SHP77 (cell line): ENCODE measurements around the gene BPIFA2.
A peak's percentile ranks its signal among the peaks of the same experiment; 100 is the strongest.

Experiments used
- DNase-seq, 2 experiments: peaks; one replicate each; lab custom pipeline; 2025; lab: John Stamatoyannopoulos, UW

Gene BPIFA2

GRCh38 chr20:33199026-33199425 is 31.1 kb downstream of the BPIFA2 start:
- no peak for DNase-seq

GRCh38 chr20:33202451-33202850 is 34.5 kb downstream of the BPIFA2 start:
- no peak for DNase-seq

- no peak for DNase-seq
Observed at GRCh38 chr20:33203444-33203843, 35.5 kb downstream of the BPIFA2 start.

GRCh38 chr20:33209789-33210188 is 41.8 kb downstream of the BPIFA2 start:
- DNase-seq = no peak

GRCh38 chr20:33210371-33210770 is 42.4 kb downstream of the BPIFA2 start:
- DNase-seq = no peak

- peak; percentile 47 to 79 for DNase-seq
Observed at GRCh38 chr20:33211817-33212424, 44.0 kb downstream of the BPIFA2 start.

- no peak for DNase-seq
Observed at GRCh38 chr20:33217052-33217451, 49.1 kb downstream of the BPIFA2 start, which contains the start of gene BPIFA3. BPIFA3 (plus strand) TSS chr20:33217352; CDS start chr20:33217537, 185 bp downstream.

- no peak for DNase-seq
Observed at GRCh38 chr20:33224399-33224798, 56.4 kb downstream of the BPIFA2 start.

- DNase-seq = no peak
Observed at GRCh38 chr20:33229843-33230242, 61.9 kb downstream of the BPIFA2 start.
